Measurements from ENCODE around the gene AACS. TPM values are rescaled to one million over a fixed set of nuclear protein-coding genes. Genes with fewer than 3 reads are reported as not detected.

AACS gene
- 22.0 and 28.6 TPM in 2 replicates for total RNA-seq

GRCh38 chr12:125065021-125065918, at the start of gene AACS:
Gene AACS, plus strand, starts transcription at chr12:125065435. Its CDS starts 150 bp downstream, at chr12:125065585.

GRCh38 chr12:125185740-125186470, 120.7 kb downstream of the AACS start, which contains the start of gene TMEM132B:
Gene TMEM132B, plus strand, starts transcription at chr12:125186386.

Other genes starting within 250 kb of the AACS start
- 9.3 and 9.6 TPM in 2 replicates for gene SCARB1, start 201.6 kb upstream of the AACS start, total RNA-seq
- 1,670 and 3,017 TPM in 2 replicates for gene UBC, start 150.8 kb upstream of the AACS start, total RNA-seq
- gene DHX37, start 76.3 kb upstream of the AACS start, total RNA-seq: 9.0 and 19.2 TPM in 2 replicates
- gene BRI3BP, start 71.8 kb upstream of the AACS start, total RNA-seq: 4.5 and 13.8 TPM in 2 replicates
- 1.3 and 5.1 TPM in 2 replicates for gene TMEM132B, start 121.0 kb downstream of the AACS start, total RNA-seq

All from regular cardiac myocyte (primary cell).